GM21737 (cell line): ENCODE results near the gene FSHR.

Source experiments
- ATAC-seq: cut with Tn5 transposase; IDR thresholded peaks from one replicate; pipeline ENCODE4 v1.9.1; 2021; ENCODE audit warnings: mild to moderate bottlenecking, moderate library complexity; ENCODE audit not compliant: unreplicated experiment

Gene FSHR

GRCh38 chr2:48915884-48916283, 238.4 kb downstream of the FSHR start:
- ATAC-seq: no peak

- no peak for ATAC-seq
Measured at GRCh38 chr2:48915227-48915626, 239.1 kb downstream of the FSHR start.

- peak; percentile 95 for ATAC-seq
Measured at GRCh38 chr2:48914477-48915089, 239.7 kb downstream of the FSHR start.
